Endothelial cell of umbilical vein (primary cell): ENCODE data around the gene HDAC11. TPM values are rescaled to one million over a fixed set of nuclear protein-coding genes. Genes with fewer than 3 reads are reported as not detected.

Experiments used
- BruUV-seq: library from RNA; stranded (reverse); fragments of 400-500 nt; replicated peaks from 2 replicates; lab custom pipeline; 2021; lab: Mats Ljungman, UMichigan
- CTCF ChIA-PET: fragments of 300-600, 350-600 bp; sonication (Branson Sonifier 250); formaldehyde crosslinking; loops from one replicate; lab custom pipeline; 2021; ENCODE audit warnings: antibody characterized with exemption, inconsistent platforms; lab: Charles Lee
- POLR2A ChIA-PET: fragments of 300-600, 350-600 bp; sonication (Branson Sonifier 250); formaldehyde crosslinking; loops from one replicate; lab custom pipeline; 2021; ENCODE audit warnings: antibody characterized with exemption, inconsistent platforms; lab: Charles Lee
- DNase-seq: peaks from one replicate; pipeline ENCODE4 v3.0.0-alpha.2; 2011; ENCODE audit warnings: low read depth, low spot score
- FAIRE-seq: peaks from 2 replicates; lab custom pipeline; 2011; peaks lifted over from hg19 to GRCh38; lab: Jason Lieb, UNC
- H2AFZ ChIP-seq: 2 replicates; pipeline ENCODE4 v1.6.0; 2012; ENCODE audit warnings: low read depth, low read length, control low read depth, inconsistent platforms
- H3K27ac ChIP-seq: 2 replicates; pipeline ENCODE4 v1.5.1; 2011; ENCODE audit warnings: low read depth, mild to moderate bottlenecking, control low read depth, low read length, moderate library complexity; ENCODE audit not compliant: insufficient read depth
- H3K27me3 ChIP-seq, 2 experiments: 2 replicates each; pipeline versions ENCODE4 v1.6.0 to v1.6.1; 2011; ENCODE audit warnings: low read length in 2 of 2, mixed read lengths in 1 of 2; ENCODE audit not compliant: control insufficient read depth in 2 of 2, insufficient read depth in 2 of 2
- H3K36me3 ChIP-seq, 2 experiments: 2 replicates in 1 of 2; 3 replicates in 1 of 2; pipeline ENCODE4 v1.5.1; 2011; ENCODE audit warnings: low read length in 2 of 2, mild to moderate bottlenecking in 1 of 2, moderate library complexity in 1 of 2; ENCODE audit not compliant: control insufficient read depth in 2 of 2, insufficient read depth in 2 of 2; ENCODE audit errors: extremely low read depth in 1 of 2
- H3K4me1 ChIP-seq: 3 replicates; pipeline ENCODE4 v1.5.1; 2011; ENCODE audit warnings: mild to moderate bottlenecking, low read length; ENCODE audit not compliant: control insufficient read depth, insufficient read depth; ENCODE audit errors: extremely low read depth
- H3K4me2 ChIP-seq: 2 replicates; pipeline ENCODE4 v1.6.1; 2011; ENCODE audit warnings: low read length, control low read depth, mixed read lengths; ENCODE audit not compliant: insufficient read depth
- H3K4me3 ChIP-seq, 3 experiments: fragments of 200-600 bp in 1 of 3; sonication (generic), shearing (Covaris generic) in 1 of 3; replicated peaks in 1 of 3; 2 replicates each; pipeline ENCODE4 v1.5.1; 2011 to 2016; ENCODE audit warnings: control low read depth in 3 of 3, low read length in 3 of 3, mild to moderate bottlenecking in 2 of 3, inconsistent platforms in 1 of 3, low read depth in 1 of 3, moderate library complexity in 1 of 3; ENCODE audit not compliant: insufficient read depth in 1 of 3
- H3K79me2 ChIP-seq: 2 replicates; pipeline ENCODE4 v1.6.0; 2012; ENCODE audit warnings: low read length, inconsistent platforms; ENCODE audit not compliant: control insufficient read depth, insufficient read depth
- H3K9ac ChIP-seq: replicated peaks from 2 replicates; pipeline ENCODE3; 2011; ENCODE audit warnings: low read length, control low read depth; ENCODE audit not compliant: insufficient read depth; ENCODE audit errors: extremely low read depth
- H3K9me1 ChIP-seq: replicated peaks from 3 replicates; pipeline ENCODE4 v1.6.0; 2011; ENCODE audit warnings: mild to moderate bottlenecking, low read length; ENCODE audit not compliant: control insufficient read depth, insufficient read depth; ENCODE audit errors: extremely low read depth
- H3K9me3 ChIP-seq: replicated peaks from 2 replicates; pipeline ENCODE4 v1.5.1; 2012; ENCODE audit warnings: low read length, inconsistent platforms; ENCODE audit not compliant: control insufficient read depth, insufficient read depth
- H4K20me1 ChIP-seq: replicated peaks from 2 replicates; pipeline ENCODE3; 2011; ENCODE audit warnings: mild to moderate bottlenecking, low read length; ENCODE audit not compliant: control insufficient read depth, insufficient read depth; ENCODE audit errors: extremely low read depth
- EZH2 ChIP-seq: IDR thresholded peaks from 2 replicates; pipeline ENCODE4 v1.6.1; 2012; ENCODE audit warnings: borderline replicate concordance, low read depth, mild to moderate bottlenecking, moderate library complexity, low read length, inconsistent platforms; ENCODE audit not compliant: severe bottlenecking
- FOS ChIP-seq: IDR thresholded peaks from 2 replicates; pipeline ENCODE4 v1.6.1; 2011; ENCODE audit warnings: mild to moderate bottlenecking, low read length, moderate library complexity, borderline replicate concordance; ENCODE audit not compliant: insufficient read depth
- GATA2 ChIP-seq: IDR thresholded peaks from 2 replicates; pipeline ENCODE4 v1.7.0; 2011; ENCODE audit warnings: low read depth, mild to moderate bottlenecking, moderate library complexity, mixed read lengths, low read length; ENCODE audit not compliant: insufficient read length, insufficient read depth
- JUN ChIP-seq: IDR thresholded peaks from 2 replicates; pipeline ENCODE4 v1.6.1; 2011; ENCODE audit warnings: borderline replicate concordance, low read depth; ENCODE audit not compliant: insufficient read length, insufficient read depth
- MAX ChIP-seq: IDR thresholded peaks from 2 replicates; pipeline ENCODE4 v1.6.1; 2011; ENCODE audit not compliant: insufficient read depth, insufficient read length
- MYC ChIP-seq: IDR thresholded peaks from one replicate; pipeline ENCODE4 v1.6.1; 2011; ENCODE audit warnings: mild to moderate bottlenecking, low read depth, low read length
- POLR2A ChIP-seq: IDR thresholded peaks from 2 replicates; pipeline ENCODE4 v1.6.1; 2012; ENCODE audit warnings: low read depth, mild to moderate bottlenecking, control low read depth, low read length
- POLR2AphosphoS5 ChIP-seq: IDR thresholded peaks from 2 replicates; pipeline ENCODE4 v1.6.1; 2012; ENCODE audit warnings: low read depth, mild to moderate bottlenecking, control low read depth, low read length, moderate library complexity; ENCODE audit not compliant: insufficient read depth
- dilution Hi-C: fragments of 300-500 bp; cut with MboI; formaldehyde crosslinking; loops from one replicate; pipeline ENCODE4 v1.15.0; 2019; ENCODE audit warnings: low sequenced_read_pairs; ENCODE audit not compliant: extremely low pct_ligation_motif_present
- intact Hi-C: fragments of 100-400 bp; cut with micrococcal nuclease; formaldehyde crosslinking; loops from one replicate; pipeline ENCODE4 v1.10.0; 2022
- polyA plus RNA-seq, 4 experiments: library from polyadenylated mRNA; depleted of rRNA in 3 of 4; stranded (reverse) in 3 of 4; unstranded in 1 of 4; fragments of >200 nt; gene quantifications; 2 replicates each; pipeline versions ENCODE4 v1.2.1 to v1.2.3, GENCODE V29; 2011 to 2012; ENCODE audit warnings: missing spikeins in 1 of 4
- total RNA-seq: library from RNA; stranded (reverse); gene quantifications from 2 replicates; pipeline ENCODE4 v1.2.3, GENCODE V29; 2021
- TF ChIP-seq, protein P1 (sequence below), 2 donors: IDR thresholded peaks; 1 replicate in 1 of 2; 2 replicates in 1 of 2; pipeline ENCODE4 v1.5.1; 2011; ENCODE audit warnings: low read length in 2 of 2, mild to moderate bottlenecking in 2 of 2, moderate library complexity in 2 of 2, control low read depth in 1 of 2, inconsistent platforms in 1 of 2, low read depth in 1 of 2; ENCODE audit not compliant: insufficient read depth in 1 of 2; ENCODE audit errors: extremely low read depth in 1 of 2

HDAC11 gene
- total and polyA plus RNA-seq, 2 donors (not counting 3 experiments of a cell fraction or from before 2014, with no cell fraction given), result 6.8 to 8.8 TPM

DNA sequence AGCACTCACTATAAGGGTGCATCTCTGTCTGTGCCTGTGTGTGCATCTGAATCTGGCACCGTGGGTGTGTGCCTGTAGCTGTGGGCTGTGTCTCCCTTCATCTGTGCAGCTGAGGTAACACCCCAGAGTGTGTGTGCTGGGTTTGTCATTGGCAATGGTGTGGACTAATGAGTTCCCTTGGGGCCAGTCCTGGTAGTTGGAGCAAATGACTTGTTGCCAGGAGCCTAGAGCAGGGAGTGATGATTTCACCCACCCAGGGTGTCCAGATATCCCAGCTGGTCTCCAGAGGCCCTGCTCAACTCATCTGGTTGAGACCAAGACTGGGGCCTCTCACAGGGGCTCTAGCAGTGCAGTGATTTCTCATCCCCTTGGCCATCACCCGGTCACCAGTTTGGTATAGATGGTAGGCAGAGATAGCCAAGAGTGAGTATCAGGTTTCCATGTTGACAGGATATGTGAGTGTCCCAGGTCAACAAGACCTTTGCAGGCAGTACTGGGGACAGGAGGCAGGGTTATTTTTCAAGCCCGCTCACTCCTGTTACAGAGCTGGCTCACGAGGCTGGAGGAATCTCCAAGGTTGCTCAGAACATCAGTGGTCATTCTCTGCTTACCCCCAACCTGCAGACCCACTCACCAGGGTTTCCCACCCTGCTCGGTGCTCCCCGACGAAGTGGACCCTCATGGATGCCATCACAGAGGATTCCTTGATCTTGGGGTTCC, 4.1 kb upstream of the HDAC11 start:
- FAIRE-seq, result no peak
- intact Hi-C loops, result no loop called here
- no peak overlapping the region for H3K9ac ChIP-seq
- CTCF ChIA-PET, result interaction anchor here (0.9 to 1.7 kb wide), 6 partner anchors 13 to 384 kb away, joined by 3 to 7 read pairs (median 5); no protein-coding TSS in a partner anchor
- H4K20me1 ChIP-seq, result no peaks in the 10 kb centered on the region
- dilution Hi-C loops, result no loop called here
- no peaks in the 10 kb centered on the region for H3K27me3 ChIP-seq
- H3K4me3 ChIP-seq, result no peak overlapping the region
- H3K9me1 ChIP-seq, result no peaks in the 10 kb centered on the region
- H2AFZ ChIP-seq, result no peak overlapping the region
- DNase-seq, result no peak
- no peaks in the 10 kb centered on the region for H3K9me3 ChIP-seq
- H3K4me1 ChIP-seq, result peaks cover 3% of the 10 kb centered on the region
- TF ChIP-seq, protein P1, sequence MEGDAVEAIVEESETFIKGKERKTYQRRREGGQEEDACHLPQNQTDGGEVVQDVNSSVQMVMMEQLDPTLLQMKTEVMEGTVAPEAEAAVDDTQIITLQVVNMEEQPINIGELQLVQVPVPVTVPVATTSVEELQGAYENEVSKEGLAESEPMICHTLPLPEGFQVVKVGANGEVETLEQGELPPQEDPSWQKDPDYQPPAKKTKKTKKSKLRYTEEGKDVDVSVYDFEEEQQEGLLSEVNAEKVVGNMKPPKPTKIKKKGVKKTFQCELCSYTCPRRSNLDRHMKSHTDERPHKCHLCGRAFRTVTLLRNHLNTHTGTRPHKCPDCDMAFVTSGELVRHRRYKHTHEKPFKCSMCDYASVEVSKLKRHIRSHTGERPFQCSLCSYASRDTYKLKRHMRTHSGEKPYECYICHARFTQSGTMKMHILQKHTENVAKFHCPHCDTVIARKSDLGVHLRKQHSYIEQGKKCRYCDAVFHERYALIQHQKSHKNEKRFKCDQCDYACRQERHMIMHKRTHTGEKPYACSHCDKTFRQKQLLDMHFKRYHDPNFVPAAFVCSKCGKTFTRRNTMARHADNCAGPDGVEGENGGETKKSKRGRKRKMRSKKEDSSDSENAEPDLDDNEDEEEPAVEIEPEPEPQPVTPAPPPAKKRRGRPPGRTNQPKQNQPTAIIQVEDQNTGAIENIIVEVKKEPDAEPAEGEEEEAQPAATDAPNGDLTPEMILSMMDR (IDR thresholded peaks at IDR 0.05; ENCODE audit: extremely low read depth in 1 of 2, insufficient read depth in 1 of 2, low read depth in 1 of 2, low read length in 2 of 2), result no peak
- no peak for TF ChIP-seq FOS
- no peak for TF ChIP-seq MAX
- H3K27ac ChIP-seq, result no peak overlapping the region
- H3K79me2 ChIP-seq, result no peaks in the 10 kb centered on the region
- H3K4me2 ChIP-seq, result no peak overlapping the region
- no TSS peak for BruUV-seq
- H3K36me3 ChIP-seq, result no peaks in the 10 kb centered on the region
- POLR2A ChIA-PET, result no interaction called here

GRCh38 chr3:13477943-13478342, 2.2 kb upstream of the HDAC11 start:
- Histone ChIP-seq H3K4me3 (no peak overlapping the region), H3K79me2 (no peaks in the 10 kb centered on the region), H3K9ac (no peak overlapping the region), H4K20me1 (no peaks in the 10 kb centered on the region), H3K9me3 (no peaks in the 10 kb centered on the region), H3K4me2 (no peak overlapping the region), H3K9me1 (no peaks in the 10 kb centered on the region), H2AFZ (no peak overlapping the region), H3K27me3 (no peaks in the 10 kb centered on the region), H3K27ac (no peak overlapping the region), H3K4me1 (peaks cover 3% of the 10 kb centered on the region), H3K36me3 (no peaks in the 10 kb centered on the region)
- FAIRE-seq (no peak), DNase-seq (no peak)
- intact Hi-C loops, result no loop called here
- TF ChIP-seq FOS, result no peak
- TF ChIP-seq GATA2, result no peak
- no peak for TF ChIP-seq EZH2
- TF ChIP-seq MYC, result no peak
- TF ChIP-seq POLR2A, result no peak
- TF ChIP-seq JUN, result no peak
- no peak for TF ChIP-seq POLR2AphosphoS5
- TF ChIP-seq, protein P1 (IDR thresholded peaks at IDR 0.05; ENCODE audit: extremely low read depth in 1 of 2, insufficient read depth in 1 of 2, low read depth in 1 of 2, low read length in 2 of 2), result no peak
- TF ChIP-seq MAX, result no peak
- POLR2A ChIA-PET, result no interaction called here
- CTCF ChIA-PET, result interaction anchor here (0.7 to 2.0 kb wide), 2 partner anchors 18 to 386 kb away, joined by 3 to 6 read pairs; no protein-coding TSS in a partner anchor
- dilution Hi-C loops, result no loop called here
- BruUV-seq, result no TSS peak
